Panc1 (cell line): ENCODE measurements around the gene TAX1BP1.

Experiments
- SIN3A ChIP-seq: IDR thresholded peaks from 2 replicates; pipeline ENCODE4 v1.6.1; 2012; ENCODE audit warnings: low read depth, mild to moderate bottlenecking, low read length, moderate library complexity, borderline replicate concordance; ENCODE audit not compliant: insufficient read depth
- TF ChIP-seq, protein P1 (sequence below): fragments of 450-650 bp; IDR thresholded peaks from 2 replicates; pipeline ENCODE4 v1.5.1; 2017; ENCODE audit warnings: mild to moderate bottlenecking
- TF ChIP-seq, protein P2 (sequence below), 2 experiments: IDR thresholded peaks; 2 replicates each; pipeline ENCODE4 v1.6.1; 2011 to 2012; ENCODE audit warnings: low read depth in 2 of 2, control low read depth in 1 of 2, low read length in 1 of 2, mild to moderate bottlenecking in 1 of 2, moderate library complexity in 1 of 2; ENCODE audit not compliant: insufficient read depth in 1 of 2

GRCh38 chr7:27739909-27740448 lies at the start of gene TAX1BP1:
- TF ChIP-seq, protein P1, sequence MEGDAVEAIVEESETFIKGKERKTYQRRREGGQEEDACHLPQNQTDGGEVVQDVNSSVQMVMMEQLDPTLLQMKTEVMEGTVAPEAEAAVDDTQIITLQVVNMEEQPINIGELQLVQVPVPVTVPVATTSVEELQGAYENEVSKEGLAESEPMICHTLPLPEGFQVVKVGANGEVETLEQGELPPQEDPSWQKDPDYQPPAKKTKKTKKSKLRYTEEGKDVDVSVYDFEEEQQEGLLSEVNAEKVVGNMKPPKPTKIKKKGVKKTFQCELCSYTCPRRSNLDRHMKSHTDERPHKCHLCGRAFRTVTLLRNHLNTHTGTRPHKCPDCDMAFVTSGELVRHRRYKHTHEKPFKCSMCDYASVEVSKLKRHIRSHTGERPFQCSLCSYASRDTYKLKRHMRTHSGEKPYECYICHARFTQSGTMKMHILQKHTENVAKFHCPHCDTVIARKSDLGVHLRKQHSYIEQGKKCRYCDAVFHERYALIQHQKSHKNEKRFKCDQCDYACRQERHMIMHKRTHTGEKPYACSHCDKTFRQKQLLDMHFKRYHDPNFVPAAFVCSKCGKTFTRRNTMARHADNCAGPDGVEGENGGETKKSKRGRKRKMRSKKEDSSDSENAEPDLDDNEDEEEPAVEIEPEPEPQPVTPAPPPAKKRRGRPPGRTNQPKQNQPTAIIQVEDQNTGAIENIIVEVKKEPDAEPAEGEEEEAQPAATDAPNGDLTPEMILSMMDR, result no peak
- TF ChIP-seq, protein P2, sequence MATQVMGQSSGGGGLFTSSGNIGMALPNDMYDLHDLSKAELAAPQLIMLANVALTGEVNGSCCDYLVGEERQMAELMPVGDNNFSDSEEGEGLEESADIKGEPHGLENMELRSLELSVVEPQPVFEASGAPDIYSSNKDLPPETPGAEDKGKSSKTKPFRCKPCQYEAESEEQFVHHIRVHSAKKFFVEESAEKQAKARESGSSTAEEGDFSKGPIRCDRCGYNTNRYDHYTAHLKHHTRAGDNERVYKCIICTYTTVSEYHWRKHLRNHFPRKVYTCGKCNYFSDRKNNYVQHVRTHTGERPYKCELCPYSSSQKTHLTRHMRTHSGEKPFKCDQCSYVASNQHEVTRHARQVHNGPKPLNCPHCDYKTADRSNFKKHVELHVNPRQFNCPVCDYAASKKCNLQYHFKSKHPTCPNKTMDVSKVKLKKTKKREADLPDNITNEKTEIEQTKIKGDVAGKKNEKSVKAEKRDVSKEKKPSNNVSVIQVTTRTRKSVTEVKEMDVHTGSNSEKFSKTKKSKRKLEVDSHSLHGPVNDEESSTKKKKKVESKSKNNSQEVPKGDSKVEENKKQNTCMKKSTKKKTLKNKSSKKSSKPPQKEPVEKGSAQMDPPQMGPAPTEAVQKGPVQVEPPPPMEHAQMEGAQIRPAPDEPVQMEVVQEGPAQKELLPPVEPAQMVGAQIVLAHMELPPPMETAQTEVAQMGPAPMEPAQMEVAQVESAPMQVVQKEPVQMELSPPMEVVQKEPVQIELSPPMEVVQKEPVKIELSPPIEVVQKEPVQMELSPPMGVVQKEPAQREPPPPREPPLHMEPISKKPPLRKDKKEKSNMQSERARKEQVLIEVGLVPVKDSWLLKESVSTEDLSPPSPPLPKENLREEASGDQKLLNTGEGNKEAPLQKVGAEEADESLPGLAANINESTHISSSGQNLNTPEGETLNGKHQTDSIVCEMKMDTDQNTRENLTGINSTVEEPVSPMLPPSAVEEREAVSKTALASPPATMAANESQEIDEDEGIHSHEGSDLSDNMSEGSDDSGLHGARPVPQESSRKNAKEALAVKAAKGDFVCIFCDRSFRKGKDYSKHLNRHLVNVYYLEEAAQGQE (IDR thresholded peaks at IDR 0.05; ENCODE audit: insufficient read depth in 1 of 2, low read depth in 2 of 2, low read length in 1 of 2), result no peak
- TF ChIP-seq SIN3A, result peak; percentile 87; the same call in 1 of the 2 replicates
